Left ventricle myocardium inferior (tissue), 1 donor: ENCODE data around the gene BCL11B. TPM values are rescaled to one million over a fixed set of nuclear protein-coding genes. Genes with fewer than 3 reads are reported as not detected.
"Not testable (repeated sequence)": the region's sequence is repeated elsewhere in the genome, so short reads cannot be mapped to it uniquely, and the experiment has no call there.

Source experiments
- DNase-seq: peaks from one replicate; pipeline ENCODE4 v3.0.0-alpha.2; 2020
- H3K27ac ChIP-seq: fragments of 200-600 bp; replicated peaks from 2 replicates; pipeline ENCODE4 v1.8.0; 2021
- H3K27me3 ChIP-seq: fragments of 200-600 bp; 2 replicates; pipeline ENCODE4 v1.8.0; 2021; ENCODE audit warnings: low read depth
- H3K36me3 ChIP-seq: fragments of 200-600 bp; 2 replicates; pipeline ENCODE4 v1.8.0; 2021
- H3K4me1 ChIP-seq: fragments of 200-600 bp; 2 replicates; pipeline ENCODE4 v1.8.0; 2021
- H3K4me3 ChIP-seq: fragments of 200-600 bp; 2 replicates; pipeline ENCODE4 v1.8.0; 2021; ENCODE audit warnings: mild to moderate bottlenecking, moderate library complexity
- H3K9me3 ChIP-seq: fragments of 200-600 bp; replicated peaks from 2 replicates; pipeline ENCODE4 v1.8.0; 2021
- intact Hi-C: fragments of 100-400 bp; cut with micrococcal nuclease; formaldehyde crosslinking; loops from one replicate; pipeline ENCODE4 v1.11.0; 2022
- total RNA-seq: library from RNA; stranded (reverse); fragmentation: NEBNext Ultra II Directional; extraction: Animal tissue kit (Norgen Biotek cat#: 25700); gene quantifications from one replicate; pipeline ENCODE4 v1.2.1, GENCODE V29; 2021
- TF ChIP-seq, protein P1 (sequence below): fragments of 200-600 bp; IDR thresholded peaks from 2 replicates; pipeline ENCODE4 v1.8.0; 2021; ENCODE audit warnings: antibody characterized with exemption, mild to moderate bottlenecking, borderline replicate concordance
- donor health status: DM: no; HTN: yes; CAD: no; lungs with severe emphysema.

The BCL11B gene
- total RNA-seq, 1 donor from 2014 or later = 0.11 TPM

DNA sequence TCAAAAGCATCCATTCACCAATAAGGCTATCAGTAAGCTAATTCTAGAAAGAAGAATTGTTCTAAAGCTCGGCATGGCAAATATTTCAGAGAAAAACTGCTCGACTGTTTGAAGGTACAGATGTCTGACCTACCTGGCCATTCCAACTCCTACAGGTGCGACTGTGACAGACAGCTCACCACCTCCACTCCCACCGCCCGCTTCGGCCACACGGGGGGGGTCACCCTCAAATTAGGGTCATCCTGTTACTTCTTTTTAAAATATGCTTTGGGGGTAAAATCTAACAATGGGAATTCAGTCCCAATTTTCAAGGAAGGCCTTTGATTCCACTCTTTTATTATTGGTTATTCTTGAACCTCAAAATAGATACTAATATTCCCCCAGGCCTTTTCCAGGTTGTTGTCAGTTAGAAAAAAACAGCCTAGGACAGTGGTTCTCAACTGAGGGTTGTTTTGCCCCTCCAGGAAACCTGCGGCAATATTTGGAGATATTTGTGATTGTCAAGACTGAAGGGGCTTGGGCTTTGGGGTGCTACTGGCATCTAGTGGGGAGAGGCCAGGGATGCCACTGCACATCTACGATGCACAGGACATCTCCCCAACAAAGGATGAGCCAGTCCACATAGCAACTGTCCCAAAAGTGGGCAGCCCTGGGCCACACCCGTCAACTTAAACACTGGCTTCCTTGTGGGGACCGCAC lies 81.2 kb downstream of the BCL11B start:
- H3K27ac ChIP-seq = no peak overlapping the region
- H3K27me3 ChIP-seq = peaks cover 20% of the 10 kb centered on the region
- no peaks in the 10 kb centered on the region for H3K36me3 ChIP-seq
- intact Hi-C loops = no loop called here
- H3K4me1 ChIP-seq = peaks cover 17% of the 10 kb centered on the region
- H3K4me3 ChIP-seq = no peak overlapping the region
- TF ChIP-seq, protein P1, sequence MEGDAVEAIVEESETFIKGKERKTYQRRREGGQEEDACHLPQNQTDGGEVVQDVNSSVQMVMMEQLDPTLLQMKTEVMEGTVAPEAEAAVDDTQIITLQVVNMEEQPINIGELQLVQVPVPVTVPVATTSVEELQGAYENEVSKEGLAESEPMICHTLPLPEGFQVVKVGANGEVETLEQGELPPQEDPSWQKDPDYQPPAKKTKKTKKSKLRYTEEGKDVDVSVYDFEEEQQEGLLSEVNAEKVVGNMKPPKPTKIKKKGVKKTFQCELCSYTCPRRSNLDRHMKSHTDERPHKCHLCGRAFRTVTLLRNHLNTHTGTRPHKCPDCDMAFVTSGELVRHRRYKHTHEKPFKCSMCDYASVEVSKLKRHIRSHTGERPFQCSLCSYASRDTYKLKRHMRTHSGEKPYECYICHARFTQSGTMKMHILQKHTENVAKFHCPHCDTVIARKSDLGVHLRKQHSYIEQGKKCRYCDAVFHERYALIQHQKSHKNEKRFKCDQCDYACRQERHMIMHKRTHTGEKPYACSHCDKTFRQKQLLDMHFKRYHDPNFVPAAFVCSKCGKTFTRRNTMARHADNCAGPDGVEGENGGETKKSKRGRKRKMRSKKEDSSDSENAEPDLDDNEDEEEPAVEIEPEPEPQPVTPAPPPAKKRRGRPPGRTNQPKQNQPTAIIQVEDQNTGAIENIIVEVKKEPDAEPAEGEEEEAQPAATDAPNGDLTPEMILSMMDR = no peak
- no peaks in the 10 kb centered on the region for H3K9me3 ChIP-seq
- no peak for DNase-seq

DNA sequence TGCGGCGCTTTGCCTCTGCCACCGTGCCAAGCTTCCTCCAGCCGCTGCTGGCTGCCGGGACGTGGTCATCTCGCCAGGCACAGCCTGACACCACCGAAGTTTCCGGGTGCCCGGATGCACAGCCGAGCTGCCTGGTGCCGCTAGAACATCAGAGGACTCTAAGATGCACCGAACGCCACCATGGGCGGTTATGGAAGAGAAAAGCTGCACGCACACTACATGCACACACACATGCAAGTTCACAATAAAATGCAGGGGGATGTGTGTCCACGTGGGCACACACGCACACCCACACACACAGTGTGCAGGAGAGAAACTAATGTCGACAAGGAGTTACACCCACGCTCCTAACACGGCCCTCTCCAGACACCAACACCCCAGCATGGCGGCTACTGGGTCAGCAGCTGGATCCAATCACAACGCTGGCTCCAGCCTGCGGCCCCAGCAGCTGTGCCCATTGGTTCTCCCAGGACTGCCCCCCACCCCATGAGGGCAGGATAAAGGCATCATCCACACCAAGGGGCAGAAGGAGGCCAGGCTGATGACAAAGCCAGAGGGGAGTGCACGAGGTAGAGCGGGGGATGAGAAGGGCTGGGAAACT lies 82.7 kb downstream of the BCL11B start:
- Histone ChIP-seq H3K9me3 (no peaks in the 10 kb centered on the region), H3K36me3 (no peaks in the 10 kb centered on the region), H3K4me3 (no peak overlapping the region), H3K27me3 (peaks cover 27% of the 10 kb centered on the region), H3K27ac (no peak overlapping the region), H3K4me1 (peaks cover 17% of the 10 kb centered on the region)
- TF ChIP-seq, protein P1 = no peak
- DNase-seq = no peak
- intact Hi-C loops = no loop called here

DNA sequence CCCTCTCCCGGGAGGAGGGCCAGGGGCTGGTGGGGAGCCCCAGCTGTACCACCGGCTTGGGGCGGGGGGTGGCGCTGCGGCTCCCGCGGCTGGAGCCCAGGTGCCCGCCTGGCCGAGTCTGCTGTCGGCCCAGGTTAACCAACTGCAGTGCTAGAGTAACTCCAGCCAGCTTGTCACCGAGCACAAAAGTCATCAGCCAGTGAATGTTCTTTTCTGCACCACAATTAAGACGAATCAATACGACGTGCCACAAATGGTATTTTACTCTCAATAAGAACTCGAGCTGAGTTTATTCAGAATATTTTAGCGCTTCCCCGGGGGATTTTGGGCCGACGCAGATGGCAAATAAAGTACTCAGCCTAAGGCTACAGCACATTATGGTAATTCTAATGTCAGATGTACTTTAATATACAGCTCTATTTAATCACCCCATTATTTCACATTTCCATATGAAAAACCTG lies 83.2 kb downstream of the BCL11B start:
- peaks cover 31% of the 10 kb centered on the region for H3K27me3 ChIP-seq
- no peaks in the 10 kb centered on the region for H3K36me3 ChIP-seq
- DNase-seq = no peak
- TF ChIP-seq, protein P1 = no peak
- H3K4me3 ChIP-seq = no peak overlapping the region
- H3K4me1 ChIP-seq = peaks cover 17% of the 10 kb centered on the region
- intact Hi-C loops = no loop called here
- H3K27ac ChIP-seq = no peak overlapping the region
- no peaks in the 10 kb centered on the region for H3K9me3 ChIP-seq

DNA sequence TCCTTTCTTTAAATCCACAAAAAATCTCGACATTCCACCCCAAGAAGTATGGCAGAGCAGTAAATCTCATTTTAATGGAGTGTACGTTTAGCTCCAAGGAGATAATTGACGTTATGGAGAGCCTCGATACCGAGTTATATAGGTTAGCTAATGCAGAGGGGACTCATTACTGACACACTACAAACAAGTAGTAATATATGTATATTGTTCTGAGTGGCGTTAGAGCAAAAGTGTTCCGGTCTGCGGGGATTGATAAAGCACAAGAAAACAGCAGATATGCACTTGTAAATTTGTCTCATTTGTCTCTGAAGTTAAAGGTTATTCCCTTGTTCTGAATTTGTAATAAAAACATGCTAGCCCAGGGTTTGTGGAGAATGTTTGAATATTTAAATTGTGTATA lies 84.1 kb downstream of the BCL11B start:
- intact Hi-C loops = no loop called here
- no peak overlapping the region for H3K27ac ChIP-seq
- DNase-seq = no peak
- H3K36me3 ChIP-seq = no peaks in the 10 kb centered on the region
- no peak overlapping the region for H3K4me3 ChIP-seq
- H3K27me3 ChIP-seq = peaks cover 33% of the 10 kb centered on the region
- H3K9me3 ChIP-seq = no peaks in the 10 kb centered on the region
- TF ChIP-seq, protein P1 = no peak
- peaks cover 17% of the 10 kb centered on the region for H3K4me1 ChIP-seq

DNA sequence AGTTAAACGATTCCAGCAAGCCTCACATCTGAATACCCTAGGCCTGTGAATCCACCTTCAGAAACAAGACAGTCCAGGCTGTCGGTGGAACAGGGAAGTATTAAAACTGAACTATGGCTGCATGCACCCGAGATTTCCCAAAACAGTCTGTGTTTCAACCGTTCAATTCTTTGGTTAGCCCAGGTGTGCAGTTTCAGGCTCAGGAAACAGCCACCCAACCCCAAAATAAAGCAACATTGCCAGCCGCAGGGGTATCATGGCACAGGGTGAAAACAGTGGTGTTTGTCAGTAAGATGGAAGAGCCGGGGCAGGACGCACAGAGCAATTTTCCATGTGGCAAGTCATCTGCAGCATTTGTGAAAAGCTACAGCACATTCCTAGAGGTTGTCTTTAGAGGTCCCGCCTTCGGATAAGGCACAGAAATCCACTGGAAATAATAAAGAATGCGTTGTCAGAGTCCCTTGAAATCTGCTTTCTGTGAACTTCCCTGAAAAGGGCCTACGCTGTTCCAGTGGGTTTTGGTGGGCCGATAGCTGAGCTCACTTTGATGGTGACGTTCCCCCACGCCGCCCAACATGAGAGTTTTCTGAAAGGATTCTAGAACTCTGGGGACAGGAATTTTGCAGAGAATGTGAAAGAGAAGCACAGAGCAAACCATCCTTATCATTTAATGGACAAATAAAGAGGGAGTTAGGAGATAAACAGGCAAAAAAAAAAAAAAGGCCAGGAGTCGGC lies 84.9 kb downstream of the BCL11B start:
- TF ChIP-seq, protein P1 = no peak
- intact Hi-C loops = no loop called here

DNA sequence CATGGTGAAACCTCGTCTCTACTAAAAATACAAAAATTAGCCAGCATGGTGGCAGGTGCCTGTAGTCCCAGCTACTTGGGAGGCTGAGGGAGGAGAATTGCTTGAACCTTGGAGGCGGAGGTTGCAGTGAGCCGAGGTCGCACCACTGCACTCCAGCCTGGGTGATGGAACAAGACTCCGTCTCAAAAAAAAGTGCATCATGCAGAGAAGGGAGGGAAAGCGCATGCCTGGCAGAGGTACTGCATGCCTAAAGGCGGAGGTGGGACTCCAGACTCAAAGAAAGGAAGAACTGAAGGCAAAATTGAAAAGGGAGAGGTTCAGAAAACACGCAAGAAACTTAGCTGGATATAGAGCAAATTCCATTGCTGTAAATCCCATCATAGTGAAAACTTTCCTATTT lies 85.7 kb downstream of the BCL11B start:
- intact Hi-C loops, H3K4me3 ChIP-seq, H3K9me3 ChIP-seq, H3K27ac ChIP-seq, H3K4me1 ChIP-seq, H3K36me3 ChIP-seq, DNase-seq: not testable (repeated sequence)
- peaks cover 44% of the 10 kb centered on the region for H3K27me3 ChIP-seq

More for the DNA sequence above, 84.9 kb downstream of the BCL11B start:
- Histone ChIP-seq H3K27me3 (peaks cover 39% of the 10 kb centered on the region), H3K36me3 (no peaks in the 10 kb centered on the region), H3K9me3 (no peaks in the 10 kb centered on the region), H3K27ac (no peak overlapping the region), H3K4me1 (peaks cover 12% of the 10 kb centered on the region), H3K4me3 (no peak overlapping the region)
- no peak for DNase-seq
